WI38 (cell line): ENCODE measurements around the gene OPTN.
"Not testable (repeated sequence)": the region's sequence is repeated elsewhere in the genome, so short reads cannot be mapped to it uniquely, and the experiment has no call there.

Experiments
- H3K4me3 ChIP-seq: 2 replicates; pipeline ENCODE4 v1.5.1; 2011; ENCODE audit warnings: low read depth, mild to moderate bottlenecking, control low read depth, low read length
- CTCF ChIP-seq: IDR thresholded peaks from 2 replicates; pipeline ENCODE4 v1.5.1; 2012; ENCODE audit warnings: low read depth, mild to moderate bottlenecking, control low read depth, low read length

OPTN gene

DNA sequence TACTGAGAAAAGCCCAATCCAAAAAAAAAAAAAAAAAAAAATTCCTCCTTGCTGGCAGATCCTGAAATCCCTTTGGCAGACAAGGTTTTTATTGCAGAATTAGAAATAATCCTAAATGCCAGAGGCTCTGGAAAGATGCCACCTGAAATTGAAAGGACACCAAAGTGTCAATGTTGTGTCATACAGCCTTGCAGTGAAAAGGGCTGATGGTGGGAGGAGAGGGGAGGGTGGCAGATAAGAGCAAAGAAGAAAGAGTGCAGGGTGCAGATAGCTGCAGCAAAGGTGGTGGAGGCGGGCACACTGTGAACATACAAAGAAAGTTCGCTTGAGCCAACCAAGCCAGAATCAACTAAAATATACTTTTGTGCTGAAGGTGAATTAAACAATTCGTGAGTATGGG is 8.2 kb upstream of the OPTN start:
- H3K4me3 ChIP-seq = no peak overlapping the region
- no peak for TF ChIP-seq CTCF

GRCh38 chr10:13092291-13093102 is 7.5 kb upstream of the OPTN start:
- no peak for TF ChIP-seq CTCF
- H3K4me3 ChIP-seq = no peak overlapping the region

DNA sequence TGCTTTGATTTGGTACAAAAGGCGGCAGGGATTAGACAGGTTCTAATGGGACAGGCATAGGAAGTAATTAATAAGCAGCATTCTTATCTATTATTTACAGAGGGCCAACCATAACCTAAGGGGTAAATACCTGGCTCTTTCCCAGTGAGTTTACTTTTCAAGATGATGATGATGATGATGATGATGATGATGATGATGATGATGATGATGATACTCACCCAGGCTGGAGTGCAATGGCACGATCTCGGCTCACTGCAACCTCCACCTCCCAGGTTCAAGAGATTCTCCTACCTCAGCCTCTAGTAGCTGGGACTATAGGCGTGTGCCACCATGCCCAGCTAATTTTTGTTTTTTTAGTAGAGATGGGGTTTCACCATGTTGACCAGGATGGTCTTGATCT is 5.9 kb upstream of the OPTN start:
- not testable (repeated sequence) for H3K4me3 ChIP-seq

DNA sequence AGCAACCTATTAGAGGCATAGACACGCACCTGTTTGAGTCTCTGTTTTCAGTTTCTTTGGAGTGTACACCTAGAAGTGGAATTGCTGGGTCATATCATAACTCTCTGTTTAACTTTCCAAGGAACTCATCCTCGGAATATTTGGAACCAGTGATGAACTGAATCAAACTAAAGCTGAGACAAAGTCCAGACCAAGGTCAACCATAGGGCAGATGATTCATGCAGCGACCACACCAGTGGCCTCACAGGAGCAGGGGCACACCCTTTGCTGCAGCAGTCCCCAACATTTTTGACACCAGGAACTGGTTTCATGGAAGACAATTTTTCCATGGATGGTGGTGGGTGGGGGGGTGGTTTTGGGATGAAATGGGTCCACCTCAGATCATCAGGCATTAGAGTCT is 4.9 kb upstream of the OPTN start:
- no peak for TF ChIP-seq CTCF
- no peak overlapping the region for H3K4me3 ChIP-seq

GRCh38 chr10:13095929-13096328 is 4.0 kb upstream of the OPTN start:
- TF ChIP-seq CTCF = no peak
- H3K4me3 ChIP-seq = no peak overlapping the region

DNA sequence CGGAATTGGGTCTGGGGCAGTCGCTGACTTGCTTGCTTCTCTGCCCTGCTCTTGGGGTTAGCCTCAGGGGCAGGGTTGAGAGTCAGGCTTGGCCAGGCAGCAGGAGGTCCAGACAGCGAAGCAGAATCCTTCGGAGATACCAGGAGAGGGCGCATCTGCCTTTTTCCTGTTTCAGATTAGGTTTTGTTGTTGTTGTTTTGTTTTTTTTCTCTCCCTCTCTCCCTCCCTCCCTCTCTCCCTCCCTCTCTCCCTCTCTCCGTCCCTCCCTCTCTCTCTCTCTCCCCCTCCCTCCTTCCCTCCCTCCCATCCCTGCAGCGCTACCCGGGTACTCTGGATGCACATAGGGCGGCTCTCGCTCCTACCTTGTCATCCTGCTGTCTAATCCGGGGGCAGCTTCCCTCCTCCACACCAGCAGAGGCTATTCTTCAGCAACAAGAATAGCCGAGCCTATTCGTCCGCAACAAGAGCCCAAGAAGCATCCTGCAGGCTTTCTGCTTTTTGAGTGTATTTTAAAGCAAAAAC is 758 bp upstream of the OPTN start:
- TF ChIP-seq CTCF = peak; percentile 54
- peak overlapping the region; percentile 92 for H3K4me3 ChIP-seq

DNA sequence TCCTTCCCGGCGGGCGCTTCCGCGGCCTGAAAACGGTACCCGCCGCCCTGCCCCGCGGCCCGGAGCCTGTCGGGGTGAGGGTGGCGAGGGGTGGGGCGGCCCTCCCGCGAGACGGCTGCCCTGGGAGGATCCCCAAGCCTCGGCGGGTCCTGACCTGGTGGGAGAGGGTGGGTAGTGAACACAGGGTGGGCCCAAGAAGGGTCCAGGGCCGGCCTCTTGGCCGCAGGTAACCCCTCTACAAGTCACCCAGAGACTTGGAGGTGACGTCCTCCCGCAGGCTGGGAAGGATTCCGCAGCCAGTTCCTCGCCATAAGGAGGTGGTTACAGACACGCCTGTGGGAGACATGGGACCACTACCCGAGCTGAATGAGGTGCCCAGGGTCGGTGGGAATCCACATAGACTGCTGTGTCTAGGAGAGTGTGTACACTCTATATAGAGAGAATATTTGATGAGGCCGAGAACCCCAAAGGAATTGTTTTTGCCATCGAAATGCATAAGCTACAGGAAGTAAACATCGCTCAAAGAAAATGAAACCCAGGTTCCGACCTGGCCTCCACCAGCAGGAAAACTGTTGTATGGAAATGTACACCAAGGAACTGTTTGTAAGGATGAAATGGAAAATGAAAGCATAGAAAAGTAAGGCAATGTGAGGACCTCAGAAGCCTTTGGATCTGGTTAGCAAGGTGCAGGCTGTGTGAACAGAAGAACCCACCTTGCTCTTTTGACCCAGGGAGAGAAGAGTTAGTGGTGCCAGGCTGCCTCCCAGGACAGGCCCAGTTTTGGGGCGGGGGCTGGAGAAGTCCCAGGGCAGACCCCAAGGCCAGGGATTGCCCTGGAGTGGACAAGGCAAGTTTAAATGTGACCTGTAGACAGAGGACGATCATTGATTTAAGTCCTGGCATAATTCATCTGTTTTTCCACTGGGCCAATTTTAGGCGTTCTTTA is 659 bp downstream of the OPTN start:
- no peak for TF ChIP-seq CTCF
- peak overlapping the region; percentile 92 for H3K4me3 ChIP-seq
